Suprapubic skin (tissue), 4 donors: ENCODE results near the gene JHY. TPM values are rescaled to one million over a fixed set of nuclear protein-coding genes. Genes with fewer than 3 reads are reported as not detected.

Experiments
- DNase-seq, 2 donors: peaks; one replicate each; pipeline ENCODE4 v3.0.0-alpha.2; 2019; ENCODE audit warnings: low spot score in 2 of 2
- H3K27ac ChIP-seq: fragments of 200-600 bp; sonication (generic); one replicate; pipeline ENCODE4 v1.5.1; 2019
- H3K27me3 ChIP-seq: fragments of 200-600 bp; sonication (generic); one replicate; pipeline ENCODE4 v1.5.1; 2019
- H3K36me3 ChIP-seq: fragments of 200-600 bp; sonication (generic); one replicate; pipeline ENCODE4 v1.5.1; 2019
- H3K4me1 ChIP-seq: fragments of 200-600 bp; sonication (generic); one replicate; pipeline ENCODE4 v1.5.1; 2019
- H3K4me3 ChIP-seq: fragments of 200-600 bp; sonication (generic); one replicate; pipeline ENCODE4 v1.5.1; 2019; ENCODE audit warnings: mild to moderate bottlenecking
- H3K9me3 ChIP-seq: fragments of 200-600 bp; sonication (generic); one replicate; pipeline ENCODE4 v1.5.1; 2019
- CTCF ChIP-seq, 2 donors: fragments of 200-600 bp in 1 of 2; fragments of 450-650 bp in 1 of 2; sonication (generic) in 1 of 2; IDR thresholded peaks; one replicate each; pipeline ENCODE4 v1.5.1; 2016 to 2019; ENCODE audit warnings: antibody characterized with exemption in 2 of 2, mild to moderate bottlenecking in 1 of 2, moderate library complexity in 1 of 2
- EP300 ChIP-seq: sonication (generic); formaldehyde crosslinking; IDR thresholded peaks from one replicate; pipeline ENCODE4 v1.6.1; 2017; ENCODE audit warnings: antibody characterized with exemption
- POLR2A ChIP-seq, 2 donors: fragments of 450-650 bp; IDR thresholded peaks; one replicate each; pipeline ENCODE4 v1.6.1; 2017; ENCODE audit warnings: antibody characterized with exemption in 2 of 2, mild to moderate bottlenecking in 2 of 2, moderate library complexity in 2 of 2
- POLR2AphosphoS5 ChIP-seq, 3 donors: sonication (generic); formaldehyde crosslinking; IDR thresholded peaks; one replicate each; pipeline ENCODE4 v1.6.1; 2017; ENCODE audit warnings: antibody characterized with exemption in 3 of 3
- WGBS: methylation state at CpG from one replicate; pipeline ENCODE4 v1.1.5; 2018; 5-methylcytosine and 5-hydroxymethylcytosine counted together
- total RNA-seq, 4 donors: library from RNA; depleted of rRNA; stranded (reverse); fragments of >200 nt; gene quantifications; one replicate each; pipeline ENCODE4 v1.1.0, GENCODE V29; 2016

The JHY gene
- total RNA-seq, 4 donors from 2014 or later, result 2.5 to 7.6 (median 3.9) TPM

DNA sequence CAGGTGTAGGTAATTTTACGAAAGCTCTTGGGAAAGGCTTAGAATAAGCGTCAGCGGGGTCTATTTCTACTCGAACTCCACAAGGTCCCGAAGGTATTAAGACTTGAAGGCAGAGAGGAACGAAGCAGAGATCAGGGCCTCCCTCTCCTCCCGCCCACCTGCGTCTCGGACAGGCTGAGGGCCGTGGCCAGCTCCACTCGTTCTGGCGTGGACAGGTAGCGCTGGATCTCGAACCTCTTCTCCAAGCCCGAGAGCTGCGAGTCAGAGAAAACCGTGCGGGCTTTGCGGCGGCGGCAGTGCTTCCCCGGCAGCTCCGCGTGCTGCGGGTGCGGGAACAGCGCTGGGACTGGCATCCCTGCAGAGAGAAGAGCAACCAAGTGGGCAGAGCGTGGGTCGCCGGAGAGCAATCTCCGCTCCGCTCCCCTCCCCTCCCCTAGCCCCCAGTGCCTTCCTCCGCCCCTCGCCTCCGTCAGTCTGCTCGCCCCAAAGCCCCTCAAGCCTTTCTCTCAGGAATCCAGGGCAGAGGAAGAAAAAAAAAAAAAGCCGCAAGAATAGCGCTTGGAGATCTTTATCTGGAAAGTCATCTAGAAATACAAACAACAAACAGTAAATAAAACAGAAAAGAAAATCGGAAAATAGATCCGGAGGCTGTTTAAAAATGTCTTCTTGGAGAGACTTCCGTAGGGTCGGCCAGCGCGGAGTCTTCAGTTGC lies 96.7 kb downstream of the JHY start:
- Histone ChIP-seq H3K9me3 (no peaks in the 10 kb centered on the region), H3K4me1 (peaks cover 30% of the 10 kb centered on the region), H3K4me3 (no peak overlapping the region), H3K36me3 (no peaks in the 10 kb centered on the region), H3K27ac (no peak overlapping the region), H3K27me3 (peaks cover 100% of the 10 kb centered on the region)
- no peak for DNase-seq
- 6% methylated on average over 43 of the region's 44 CpGs for WGBS
- TF ChIP-seq POLR2AphosphoS5 (IDR thresholded peaks at IDR 0.05) (no peak), POLR2A (IDR thresholded peaks at IDR 0.05) (no peak), CTCF (IDR thresholded peaks at IDR 0.05) (no peak), EP300 (no peak)

DNA sequence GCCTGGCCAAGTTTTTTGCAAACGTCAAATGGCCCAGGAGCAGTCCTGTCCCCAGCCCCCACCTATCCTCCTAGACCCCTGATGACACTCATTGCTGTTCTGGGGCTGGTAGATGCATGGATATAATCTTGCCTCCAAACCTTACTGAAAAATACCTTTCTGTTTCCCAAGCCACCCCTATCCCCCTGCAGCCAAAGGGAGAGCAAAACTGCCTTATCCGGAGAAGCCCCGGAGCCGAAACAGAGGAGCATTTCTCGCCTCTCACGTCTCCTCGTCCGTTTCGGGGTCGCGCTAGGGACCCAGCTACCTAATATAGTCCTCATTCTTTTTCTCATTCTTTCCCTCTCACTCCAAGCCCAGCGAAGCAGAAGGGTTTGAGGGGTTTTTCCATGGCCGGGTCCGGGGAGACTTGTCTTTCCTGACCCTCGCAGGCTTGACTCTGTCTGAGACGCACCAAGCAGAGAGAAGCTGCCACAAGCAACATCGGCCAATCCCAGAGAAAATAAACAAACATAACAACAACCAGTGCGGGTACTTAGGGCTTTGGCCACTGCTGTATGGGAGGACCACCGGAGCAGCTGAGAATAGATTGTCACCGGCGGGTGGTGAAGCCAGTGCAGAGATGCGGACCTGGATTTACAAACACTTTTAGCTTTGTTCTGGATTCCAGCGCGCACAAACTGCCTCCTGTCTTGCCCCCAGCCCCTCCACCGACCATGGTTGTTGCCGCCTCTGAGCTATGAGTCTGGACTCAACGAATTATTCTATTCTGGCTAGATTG lies 97.4 kb downstream of the JHY start:
- Histone ChIP-seq H3K9me3 (no peaks in the 10 kb centered on the region), H3K27me3 (peaks cover 100% of the 10 kb centered on the region), H3K27ac (no peak overlapping the region), H3K36me3 (no peaks in the 10 kb centered on the region), H3K4me3 (no peak overlapping the region), H3K4me1 (peaks cover 37% of the 10 kb centered on the region)
- DNase-seq, result no peak
- TF ChIP-seq EP300, result no peak
- TF ChIP-seq CTCF (IDR thresholded peaks at IDR 0.05), result no peak
- no peak for TF ChIP-seq POLR2A (IDR thresholded peaks at IDR 0.05)
- no peak for TF ChIP-seq POLR2AphosphoS5 (IDR thresholded peaks at IDR 0.05)
- WGBS, result 4% methylated on average over 27 of the region's 27 CpGs

GRCh38 chr11:122981388-122982264 lies 99.1 kb downstream of the JHY start, which contains the start of gene BSX:
TSS of gene BSX (minus strand) at chr11:122981834. CDS start at chr11:122981671, 163 bp downstream.
- Histone ChIP-seq H3K4me3 (no peak within 1 kb of the TSS), H3K27me3 (peaks cover 100% of the 10 kb centered on the region), H3K36me3 (no peaks in the 10 kb centered on the region), H3K27ac (no peak within 1 kb of the TSS), H3K4me1 (peaks cover 33% of the 10 kb centered on the region), H3K9me3 (no peaks in the 10 kb centered on the region)
- DNase-seq, result peak in 1 of 2 donors; percentile 63
- TF ChIP-seq POLR2A (IDR thresholded peaks at IDR 0.05) (no peak), EP300 (no peak), CTCF (IDR thresholded peaks at IDR 0.05) (no peak), POLR2AphosphoS5 (IDR thresholded peaks at IDR 0.05) (no peak)
- WGBS, result 7% methylated on average over 20 of the region's 35 CpGs

DNA sequence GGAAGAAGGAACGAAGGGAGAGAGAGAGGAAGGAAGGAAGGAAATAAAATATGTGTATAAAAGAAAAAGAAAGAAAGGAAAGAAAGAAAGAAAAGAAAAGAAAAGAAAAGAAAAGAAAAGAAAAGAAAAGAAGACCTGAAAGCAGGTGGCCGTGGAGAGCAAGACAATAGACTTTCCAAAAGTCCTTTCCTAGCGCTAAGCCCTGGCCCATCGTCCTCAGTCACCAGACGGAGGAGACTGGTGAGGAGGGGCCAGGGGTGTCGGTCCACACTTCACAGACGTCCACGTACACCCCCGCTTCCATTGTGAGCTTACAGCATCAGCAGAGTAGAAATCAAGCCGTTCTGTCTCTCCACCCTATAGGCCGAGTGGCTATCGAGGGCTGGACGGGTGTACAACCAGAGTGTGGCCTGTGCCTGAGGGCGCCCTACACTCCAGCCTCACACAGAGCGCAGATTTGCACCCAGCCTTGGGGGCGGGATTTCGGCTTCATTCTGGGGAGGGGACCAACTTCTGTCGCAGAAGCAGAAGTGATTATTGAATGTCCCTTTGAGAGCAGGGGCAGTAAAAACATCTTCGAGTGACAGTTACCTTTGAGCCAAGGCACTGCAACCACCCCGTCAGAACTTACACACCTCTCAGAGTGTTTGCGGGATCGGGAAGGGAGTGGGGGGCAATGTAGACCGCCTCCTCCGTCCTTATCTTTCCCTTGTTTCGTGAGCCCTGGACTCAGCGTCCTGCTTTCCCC lies 101.1 kb downstream of the JHY start:
- WGBS, result 12% methylated on average over 17 of the region's 26 CpGs
- Histone ChIP-seq H3K36me3 (no peaks in the 10 kb centered on the region), H3K9me3 (no peaks in the 10 kb centered on the region), H3K4me3 (peak overlapping the region; percentile 59), H3K4me1 (peaks cover 21% of the 10 kb centered on the region), H3K27me3 (peaks cover 91% of the 10 kb centered on the region), H3K27ac (no peak overlapping the region)
- TF ChIP-seq POLR2AphosphoS5 (IDR thresholded peaks at IDR 0.05) (no peak), POLR2A (IDR thresholded peaks at IDR 0.05) (no peak), EP300 (no peak), CTCF (IDR thresholded peaks at IDR 0.05) (no peak)
- no peak for DNase-seq
